ENCODE results near the gene ACTG2.
"Not testable (repeated sequence)": the region's sequence is repeated elsewhere in the genome, so short reads cannot be mapped to it uniquely, and the experiment has no call there.

ACTG2 gene

GRCh38 chr2:73856214-73856613, 36.6 kb upstream of the ACTG2 start:
- no peak for TF ChIP-seq CTCF (IDR thresholded peaks at IDR 0.05; ENCODE audit: extremely low read depth, insufficient read depth, missing control alignments)
- DNase-seq (ENCODE audit: low spot score), result no peak
- in situ Hi-C loops (cut with MboI; ENCODE audit: low pct_unique_long_range_greater_than_20kb, low sequenced_read_pairs, unreplicated experiment), result no loop called here

GRCh38 chr2:73859721-73860586, 32.9 kb upstream of the ACTG2 start:
- TF ChIP-seq CTCF (IDR thresholded peaks at IDR 0.05; ENCODE audit: extremely low read depth, insufficient read depth, missing control alignments), result no peak
- no peak for DNase-seq (ENCODE audit: low spot score)
- in situ Hi-C loops (cut with MboI; ENCODE audit: low pct_unique_long_range_greater_than_20kb, low sequenced_read_pairs, unreplicated experiment), result no loop called here

- in situ Hi-C loops (cut with MboI; ENCODE audit: low pct_unique_long_range_greater_than_20kb, low sequenced_read_pairs, unreplicated experiment), result no loop called here
- no peak for DNase-seq (ENCODE audit: low spot score)
- no peak for TF ChIP-seq CTCF (IDR thresholded peaks at IDR 0.05; ENCODE audit: extremely low read depth, insufficient read depth, missing control alignments)
These were observed 29.8 kb upstream of the ACTG2 start for GRCh38 chr2:73862987-73863386.

- DNase-seq (ENCODE audit: low spot score), result no peak
- no peak for TF ChIP-seq CTCF (IDR thresholded peaks at IDR 0.05; ENCODE audit: extremely low read depth, insufficient read depth, missing control alignments)
- in situ Hi-C loops (cut with MboI; ENCODE audit: low pct_unique_long_range_greater_than_20kb, low sequenced_read_pairs, unreplicated experiment), result no loop called here
These were observed 24.4 kb upstream of the ACTG2 start for GRCh38 chr2:73868204-73868978.

GRCh38 chr2:73870084-73870483, 22.7 kb upstream of the ACTG2 start:
- in situ Hi-C loops (cut with MboI; ENCODE audit: low pct_unique_long_range_greater_than_20kb, low sequenced_read_pairs, unreplicated experiment), result no loop called here
- no peak for DNase-seq (ENCODE audit: low spot score)
- TF ChIP-seq CTCF (IDR thresholded peaks at IDR 0.05; ENCODE audit: extremely low read depth, insufficient read depth, missing control alignments), result no peak

- no peak for DNase-seq (ENCODE audit: low spot score)
- in situ Hi-C loops (cut with MboI; ENCODE audit: low pct_unique_long_range_greater_than_20kb, low sequenced_read_pairs, unreplicated experiment), result no loop called here
- TF ChIP-seq CTCF (IDR thresholded peaks at IDR 0.05; ENCODE audit: extremely low read depth, insufficient read depth, missing control alignments), result no peak
These were observed 15.6 kb upstream of the ACTG2 start for GRCh38 chr2:73877071-73877802.

DNA sequence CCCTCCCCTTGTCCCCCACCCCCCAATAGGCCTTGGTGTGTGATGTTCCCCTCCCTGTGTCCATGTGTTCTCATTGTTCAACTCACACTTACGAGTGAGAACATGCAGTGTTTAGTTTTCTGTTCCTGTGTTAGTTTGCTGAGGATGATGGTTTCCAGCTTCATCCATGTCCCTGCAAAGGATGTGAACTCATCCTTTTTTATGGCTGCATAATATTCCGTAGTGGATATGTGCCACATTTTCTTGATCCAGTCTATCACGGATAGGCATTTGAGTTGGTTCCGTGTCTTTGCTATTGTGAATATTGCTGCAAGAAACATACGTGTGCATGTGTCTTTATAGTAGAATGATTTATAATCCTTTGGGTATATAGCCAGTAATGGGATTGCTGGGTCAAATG, 14.8 kb upstream of the ACTG2 start:
- DNase-seq (ENCODE audit: low spot score); in situ Hi-C loops (cut with MboI; ENCODE audit: low pct_unique_long_range_greater_than_20kb, low sequenced_read_pairs, unreplicated experiment): not testable (repeated sequence)
